ENCODE results near the gene SIGLEC11.

The SIGLEC11 gene

DNA sequence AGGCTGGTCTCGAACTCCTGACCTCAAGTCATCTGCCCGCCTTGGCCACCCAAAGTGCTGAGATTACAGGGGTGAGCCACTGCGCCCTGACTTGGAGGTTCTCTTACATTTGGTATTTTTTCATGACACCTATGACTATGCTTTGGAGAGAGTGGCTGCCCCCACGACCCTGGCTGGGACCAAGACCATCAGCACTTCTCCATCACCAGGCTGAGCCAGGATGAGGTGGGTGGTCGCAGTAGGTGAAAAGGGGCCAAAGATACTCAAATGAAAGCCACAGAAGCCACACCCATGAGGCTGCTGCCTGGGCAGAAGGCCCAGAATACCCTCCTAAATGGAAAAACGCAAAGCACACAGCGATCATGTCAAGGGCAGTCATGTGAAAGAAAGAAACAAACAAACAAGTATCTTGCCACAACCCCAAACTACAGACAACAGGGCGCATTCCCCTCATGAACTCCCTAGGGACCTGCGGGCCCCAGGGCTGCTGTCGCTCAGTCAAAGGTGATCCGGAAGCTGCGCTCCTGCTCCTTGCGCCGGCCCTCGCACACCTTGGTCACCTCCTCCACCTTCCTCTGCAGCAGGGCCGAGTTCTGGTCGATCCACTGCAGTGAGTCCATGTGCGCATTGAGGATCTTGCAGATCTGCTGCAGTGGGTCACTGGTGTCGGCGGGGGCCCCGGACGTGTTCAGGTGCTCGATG lies 53.1 kb downstream of the SIGLEC11 start:
- no peak for DNase-seq (ENCODE audit: low read depth, low spot score)

DNA sequence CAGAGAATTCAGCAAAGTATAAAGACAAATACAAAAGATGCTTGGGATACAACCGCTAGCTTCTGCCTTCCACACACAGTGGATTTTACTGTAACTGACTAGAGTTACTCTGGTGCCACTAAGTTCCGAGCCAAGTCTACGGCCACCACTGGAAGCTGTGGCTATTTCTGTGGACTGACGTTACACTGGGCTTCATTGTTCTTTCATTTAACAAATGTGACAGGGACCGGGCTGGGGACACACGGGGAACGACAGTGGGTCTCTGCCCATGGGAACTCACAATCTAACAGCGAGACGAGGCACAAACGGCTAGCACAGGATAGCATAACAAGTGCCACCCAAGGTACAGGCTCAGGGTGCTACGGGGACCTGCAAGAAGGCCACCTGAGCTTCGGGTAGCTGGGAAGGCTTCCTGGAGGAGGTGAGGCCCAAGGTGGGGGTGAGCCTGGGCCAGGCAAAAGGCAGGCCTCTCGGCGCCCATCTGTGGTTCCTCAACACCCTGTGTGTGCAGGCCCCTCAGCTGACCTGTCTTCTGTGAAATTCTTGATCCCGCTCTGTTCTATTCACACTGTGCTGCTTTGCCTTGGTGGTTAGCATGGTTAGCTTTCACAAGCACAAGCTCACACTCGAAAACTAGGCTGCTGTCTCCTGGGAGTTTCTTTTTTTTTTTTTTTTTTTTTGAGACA lies 54.0 kb downstream of the SIGLEC11 start:
- DNase-seq (ENCODE audit: low read depth, low spot score) = no peak

DNA sequence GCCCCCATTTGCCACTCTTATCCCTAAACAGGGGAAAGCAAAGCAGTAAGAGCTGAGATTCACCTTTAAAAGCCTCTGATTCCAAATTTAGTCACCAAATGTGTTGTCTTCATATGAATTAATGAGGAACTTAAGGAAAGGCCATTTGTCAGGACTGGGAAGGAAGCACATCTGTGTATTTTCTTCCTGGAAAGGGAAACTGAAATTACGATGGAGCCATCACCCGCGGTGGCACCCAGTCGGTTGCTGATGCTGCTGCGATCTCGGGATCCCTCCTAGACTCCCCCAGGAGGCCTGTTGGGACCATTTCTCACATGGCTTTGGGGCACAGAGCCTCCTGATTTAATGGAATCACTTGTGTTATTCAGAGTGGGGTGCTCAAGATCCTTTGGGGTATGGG lies 56.8 kb downstream of the SIGLEC11 start:
- DNase-seq (ENCODE audit: low read depth, low spot score) = no peak

Data from brain pericyte (primary cell).